Fibroblast of skin of back (primary cell): Measurements from ENCODE around the gene CXCL10.
"Not testable (repeated sequence)": the region's sequence is repeated elsewhere in the genome, so short reads cannot be mapped to it uniquely, and the experiment has no call there.

Experiments used
- DNase-seq: peaks from one replicate; pipeline ENCODE4 v3.0.0-alpha.2; 2013

CXCL10 gene

DNA sequence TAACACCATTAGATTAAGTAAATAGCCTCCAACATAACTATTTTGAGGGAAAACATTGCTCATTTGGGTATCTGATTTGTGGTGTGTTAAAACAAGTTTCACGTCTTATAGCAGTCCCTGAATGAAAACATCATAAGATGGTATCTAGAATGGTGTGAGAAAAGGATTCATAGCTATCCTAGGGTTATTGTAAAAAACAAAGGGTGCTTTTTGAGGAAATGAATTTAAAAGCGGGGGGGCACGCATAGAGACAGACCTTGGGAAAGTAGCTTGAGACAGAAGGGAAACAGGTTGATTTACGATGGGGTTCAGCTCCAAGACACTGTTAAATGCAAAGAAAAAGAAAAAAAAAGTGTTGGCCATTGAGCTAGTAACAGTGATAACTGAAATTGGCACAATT lies 768 bp upstream of the CXCL10 start:
- no peak for DNase-seq

DNA sequence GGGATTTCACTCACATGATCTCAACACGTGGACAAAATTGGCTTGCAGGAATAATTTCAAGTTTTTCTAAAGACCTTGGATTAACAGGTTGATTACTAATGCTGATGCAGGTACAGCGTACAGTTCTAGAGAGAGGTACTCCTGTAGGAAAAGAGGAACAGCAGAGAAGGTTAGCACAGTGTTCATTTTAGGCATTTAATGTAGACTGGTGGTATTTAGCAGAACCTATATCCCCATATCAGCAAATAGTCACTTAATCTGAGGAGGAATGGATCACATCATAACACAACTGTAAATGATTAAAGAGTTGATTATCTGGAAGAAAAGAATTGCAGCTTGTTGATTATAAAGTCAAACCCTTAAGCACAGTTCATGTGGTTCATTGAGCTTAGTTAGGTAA lies 620 bp downstream of the CXCL10 start:
- no peak for DNase-seq

DNA sequence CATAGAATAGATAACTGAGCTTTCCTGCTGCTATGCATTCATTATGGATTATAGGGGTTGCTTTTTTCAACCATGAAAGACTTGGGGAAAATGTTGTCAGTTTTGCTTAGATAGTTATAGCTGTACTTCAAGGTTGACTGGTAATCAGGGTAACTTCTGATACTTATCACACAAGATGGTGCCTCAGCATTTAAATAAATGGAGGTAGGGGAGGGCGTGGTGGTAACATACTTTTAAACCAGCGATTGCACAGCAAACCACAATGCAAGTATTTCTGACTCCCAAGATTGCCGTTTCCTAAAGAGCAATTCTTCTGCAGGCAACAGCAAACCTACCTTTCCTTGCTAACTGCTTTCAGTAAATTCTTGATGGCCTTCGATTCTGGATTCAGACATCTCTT lies 1.3 kb downstream of the CXCL10 start:
- DNase-seq, result no peak

DNA sequence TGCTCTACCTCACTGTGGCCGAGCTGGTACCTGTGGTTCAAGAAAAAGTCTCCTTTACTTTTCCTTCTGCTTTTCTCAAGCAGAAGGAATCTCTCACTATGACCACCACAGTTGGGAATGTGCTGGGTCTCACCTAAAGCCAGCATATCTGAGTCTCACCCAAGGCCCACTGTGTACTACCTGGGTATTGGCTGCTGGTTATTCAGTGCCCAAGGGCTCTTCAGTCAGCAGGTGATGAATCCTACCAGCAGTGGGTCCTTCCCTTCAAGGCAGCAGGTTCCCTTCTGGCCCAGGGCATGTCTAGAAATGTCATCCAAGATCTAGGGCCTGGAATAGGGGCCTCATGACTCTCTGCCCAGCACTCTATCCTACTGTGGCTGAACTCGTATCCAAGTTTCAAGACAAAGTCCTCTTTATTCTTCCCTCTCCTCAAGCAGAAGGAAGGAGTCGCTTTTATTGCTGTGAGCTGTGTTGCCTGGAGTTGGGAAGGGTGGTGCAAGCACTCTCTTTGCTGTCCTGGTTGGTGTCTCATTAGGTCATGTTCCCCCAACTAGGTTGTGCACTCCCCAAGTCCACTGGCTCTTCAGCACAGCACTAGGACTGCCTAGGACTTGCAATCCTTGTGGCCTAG lies 6.1 kb downstream of the CXCL10 start:
- DNase-seq, result no peak

DNA sequence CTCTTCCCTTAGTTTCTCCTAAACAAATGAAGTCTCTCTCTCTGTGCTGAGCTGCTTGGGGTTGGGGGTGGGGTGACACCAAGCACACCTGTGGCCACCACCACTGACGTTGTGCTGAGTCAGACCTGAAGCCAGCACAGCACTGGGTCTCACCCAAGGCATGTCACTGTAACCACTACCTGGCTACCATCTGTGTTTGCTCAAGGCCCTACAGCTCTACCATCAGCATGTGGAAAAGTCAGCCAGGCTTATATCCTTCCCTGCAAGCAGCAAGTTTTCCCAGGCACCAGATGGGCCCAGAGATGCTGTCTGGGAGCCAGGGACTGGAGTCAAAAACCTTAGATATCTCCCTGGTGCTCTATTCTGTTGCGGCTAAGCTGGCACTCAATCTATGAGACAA lies 6.9 kb downstream of the CXCL10 start:
- no peak for DNase-seq

DNA sequence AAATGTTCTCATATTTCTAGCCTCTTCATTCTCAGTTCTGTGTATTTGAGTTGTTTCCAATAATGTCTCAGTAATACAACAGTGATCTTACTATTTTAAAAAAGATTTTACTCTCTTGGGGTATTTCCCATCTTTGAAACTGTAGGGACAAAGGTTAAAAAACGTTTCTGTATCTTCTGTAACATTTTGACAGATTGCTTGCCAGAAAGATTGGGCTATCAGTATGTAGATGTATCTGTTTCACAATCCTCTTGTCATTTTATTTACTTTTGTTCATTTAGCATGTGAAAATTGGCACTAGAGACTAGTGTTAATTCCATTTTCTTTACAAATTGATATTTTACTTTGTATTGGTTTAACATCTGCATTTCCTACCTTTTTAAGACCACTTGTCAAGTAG lies 9.8 kb downstream of the CXCL10 start:
- no peak for DNase-seq

DNA sequence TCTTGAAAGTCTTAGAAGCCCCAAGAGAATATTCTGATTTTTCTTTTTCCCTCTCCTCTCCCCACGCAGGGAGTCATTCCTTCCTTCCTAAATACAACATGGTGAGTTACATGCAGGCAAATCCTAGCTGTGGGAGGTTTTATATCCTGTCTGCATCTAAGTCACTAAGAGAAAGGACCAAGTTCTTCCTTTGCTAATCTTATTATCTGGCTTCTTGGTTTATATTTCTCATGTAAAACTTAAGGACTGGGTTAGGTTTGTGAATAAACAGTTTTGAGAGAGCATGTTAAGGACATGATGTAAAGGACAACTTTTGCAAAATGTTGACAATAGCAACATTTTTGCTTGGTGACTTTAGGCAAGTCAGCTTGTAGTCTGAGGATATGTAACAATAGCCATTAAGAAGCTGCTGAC lies 10.9 kb downstream of the CXCL10 start:
- DNase-seq, result peak; percentile 38

DNA sequence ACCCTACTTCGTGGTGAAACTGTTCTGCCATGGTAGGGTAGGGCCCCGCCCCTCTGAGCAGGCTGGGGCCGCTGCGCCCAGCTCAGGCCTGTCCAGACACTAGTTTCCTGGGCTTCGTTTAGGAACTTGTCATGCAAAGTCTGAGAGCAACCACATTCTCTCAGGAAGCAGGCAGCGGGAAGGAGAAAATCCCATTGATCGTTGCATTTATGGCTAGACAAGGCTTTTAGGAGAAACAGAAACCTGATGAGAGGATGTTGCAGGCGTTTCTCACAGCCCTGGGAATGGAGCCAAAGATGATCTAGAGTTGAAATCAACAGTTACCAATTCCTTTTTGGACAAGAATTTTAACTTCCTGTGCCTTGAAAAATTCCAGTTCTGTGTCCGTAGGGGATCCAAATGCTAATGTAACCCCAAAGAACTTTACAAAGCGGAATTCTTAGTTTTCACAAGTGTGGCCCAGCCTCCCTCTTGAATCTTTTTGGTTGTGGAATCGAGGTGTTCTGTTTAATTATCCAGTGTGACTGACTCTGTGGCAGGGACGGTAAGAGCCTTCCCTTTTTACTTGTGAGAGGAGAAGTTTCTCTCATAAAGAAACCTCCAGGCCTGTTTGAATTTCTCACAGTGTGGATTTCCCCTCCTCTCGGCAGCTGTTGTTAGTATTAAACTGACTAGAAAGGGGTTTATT lies 11.5 kb downstream of the CXCL10 start:
- peak; percentile 73 for DNase-seq

DNA sequence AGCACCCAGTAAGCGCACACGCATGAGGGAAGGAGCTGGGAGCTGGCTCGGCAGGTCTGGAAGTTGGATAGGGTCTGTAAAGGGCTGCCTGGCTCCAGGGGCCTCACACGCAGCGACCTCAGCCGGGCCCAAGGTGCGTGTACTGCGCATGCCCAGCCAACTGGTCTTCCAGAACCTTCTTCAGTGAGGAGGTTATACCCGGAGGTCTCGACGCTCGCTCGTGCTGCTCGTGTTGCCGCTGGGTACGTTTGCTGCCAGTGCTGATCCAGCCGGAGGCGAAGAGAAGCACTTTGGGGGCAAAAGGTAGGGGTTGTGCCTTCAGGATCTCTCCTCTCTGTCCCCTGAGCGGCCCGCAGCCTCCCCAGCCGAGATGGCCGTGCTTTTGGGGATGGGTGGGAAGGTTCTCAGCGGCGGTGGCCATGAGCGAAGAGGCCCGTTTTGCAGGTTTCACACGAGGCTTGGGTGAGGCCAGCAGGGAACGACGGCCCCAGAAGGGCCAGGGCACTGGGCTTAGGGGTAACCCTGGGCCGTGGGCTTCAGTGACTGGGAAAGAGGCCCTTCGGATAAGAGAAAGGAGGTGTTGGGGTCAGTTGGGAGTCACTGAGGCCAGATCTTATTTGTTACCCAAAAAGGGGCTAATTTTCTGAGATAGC lies 12.2 kb downstream of the CXCL10 start:
- no peak for DNase-seq

DNA sequence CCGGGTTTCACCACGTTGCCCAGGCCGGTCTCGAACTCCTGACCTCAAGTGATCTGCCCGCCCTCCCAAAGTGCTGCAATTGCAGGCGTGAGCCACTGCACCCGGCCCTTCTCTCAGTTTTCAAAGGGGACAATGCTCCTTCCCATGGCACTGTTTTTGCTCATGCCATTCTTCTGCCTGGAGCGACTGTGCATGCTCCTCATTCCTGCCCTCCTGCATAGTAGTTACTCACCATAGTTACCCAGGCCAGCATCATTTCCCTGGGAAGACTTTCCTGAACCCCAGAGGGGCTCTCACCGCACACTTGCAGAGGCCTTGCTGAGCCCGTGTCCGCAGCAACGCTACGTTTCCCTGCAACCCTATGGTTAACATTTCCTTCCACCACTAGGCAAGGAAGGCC lies 12.7 kb downstream of the CXCL10 start:
- DNase-seq, result no peak

DNA sequence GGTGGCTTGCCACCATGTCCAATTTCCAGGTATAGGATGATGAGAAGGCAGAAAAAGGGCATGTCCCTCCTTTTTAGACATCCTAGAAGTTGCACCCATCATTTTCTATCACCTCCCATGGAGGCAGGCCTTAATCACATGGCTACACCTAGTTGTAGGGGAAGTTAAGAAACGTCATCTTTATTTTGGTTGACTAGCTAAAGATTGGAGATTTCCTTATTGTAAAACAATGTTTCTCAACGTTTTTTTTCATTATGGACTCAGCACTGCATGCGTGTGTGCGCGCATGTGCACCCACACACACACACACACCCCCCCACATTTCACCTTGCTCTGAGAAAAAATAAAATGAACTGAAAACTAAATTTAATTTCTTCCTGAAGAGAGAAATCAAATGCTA lies 14.0 kb downstream of the CXCL10 start:
- DNase-seq, result no peak

DNA sequence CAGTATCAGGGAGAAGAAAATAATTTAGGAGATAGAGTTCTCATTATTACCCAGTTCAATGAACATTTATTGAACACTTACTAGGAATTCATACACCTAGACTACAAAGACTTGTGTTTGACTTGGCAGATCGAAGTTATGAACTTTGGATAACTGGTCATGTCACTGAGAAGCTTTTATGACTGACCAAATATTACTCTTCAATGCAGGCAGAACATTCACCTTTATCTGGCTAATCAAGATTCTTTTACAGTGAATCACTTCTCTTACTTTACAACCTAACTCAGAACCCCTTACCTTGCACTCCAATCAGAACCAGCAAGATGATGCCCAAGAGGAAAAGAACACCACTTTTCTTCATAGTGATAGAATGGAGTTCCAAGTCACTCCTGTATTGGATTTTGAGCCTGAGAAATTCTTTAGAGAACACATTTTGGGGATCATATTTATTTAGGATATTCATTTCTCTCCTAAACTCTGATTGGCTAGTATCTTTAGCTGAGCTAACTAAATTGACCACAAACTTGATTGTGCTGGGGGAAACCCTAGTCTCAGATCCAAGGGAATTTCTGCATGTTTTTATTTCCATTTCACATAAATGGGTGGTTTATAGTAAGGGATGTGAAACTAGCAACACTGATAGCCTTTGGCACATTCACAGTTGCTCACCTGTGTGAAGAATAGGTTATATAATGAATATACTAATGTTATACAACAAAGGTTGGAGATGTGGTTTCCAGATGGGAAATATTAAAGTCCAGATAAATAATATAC lies 16.0 kb downstream of the CXCL10 start, which contains the start of gene CXCL9:
CXCL9 (minus strand) TSS at position 421 of the 774 bp plus-strand sequence; CDS start at position 361, 60 bp downstream.
- DNase-seq, result no peak

DNA sequence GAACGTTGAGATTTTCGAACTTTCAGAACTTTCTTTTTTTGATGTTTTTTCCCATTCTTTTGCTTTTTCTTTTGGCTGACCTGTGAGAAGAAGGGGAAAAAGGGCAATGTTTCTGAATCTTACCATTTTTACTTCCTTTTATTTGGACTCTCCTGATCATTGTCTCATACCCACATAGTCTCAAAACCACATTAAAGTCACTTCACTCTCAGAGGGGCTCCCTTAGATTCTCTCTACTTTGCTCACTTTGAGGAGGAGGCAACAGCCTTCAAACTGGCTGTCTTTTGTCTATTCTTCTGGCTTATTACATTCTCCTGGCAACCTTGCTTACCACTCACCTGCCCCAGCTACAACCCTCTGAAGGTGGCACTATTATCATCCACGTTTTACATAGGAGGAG lies 19.7 kb downstream of the CXCL10 start:
- no peak for DNase-seq

DNA sequence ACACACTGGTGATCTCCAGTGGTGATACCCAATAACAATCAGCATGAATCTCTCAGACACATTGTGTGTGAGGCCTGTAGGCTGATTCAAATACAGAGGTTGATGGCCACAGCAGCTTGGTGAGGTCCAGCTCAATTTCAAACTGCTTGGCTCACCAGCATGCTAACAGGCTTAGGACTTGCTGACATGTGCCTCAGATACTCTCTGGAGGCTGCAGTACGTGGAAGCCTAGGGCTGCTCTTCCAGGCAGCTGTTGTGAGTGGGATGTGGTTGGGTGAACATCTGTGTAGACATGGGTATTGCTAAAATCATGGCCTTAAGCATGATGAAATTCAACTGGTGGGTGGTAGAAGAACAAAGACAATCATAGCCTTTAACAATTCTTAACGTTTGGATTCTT lies 20.3 kb downstream of the CXCL10 start:
- no peak for DNase-seq

DNA sequence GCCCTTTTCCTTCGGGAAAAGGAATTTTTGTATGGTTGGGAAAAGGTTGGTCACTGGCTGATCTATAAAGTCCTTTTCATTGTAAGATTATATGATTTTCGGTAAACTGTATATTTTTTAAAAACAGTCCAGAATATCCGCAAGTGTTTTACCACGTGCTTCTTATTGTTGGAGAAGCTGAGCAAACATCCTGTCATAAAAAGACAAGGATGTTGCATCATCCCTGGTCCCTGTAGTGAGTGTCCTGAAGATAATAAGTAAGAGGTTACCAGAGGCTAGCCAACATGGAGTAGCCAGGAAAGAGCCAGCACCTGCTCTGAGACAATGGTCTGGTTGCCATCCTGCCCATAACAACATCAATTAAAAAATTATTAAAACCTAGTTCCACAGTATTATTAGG lies 21.1 kb downstream of the CXCL10 start:
- peak; percentile 12 for DNase-seq

DNA sequence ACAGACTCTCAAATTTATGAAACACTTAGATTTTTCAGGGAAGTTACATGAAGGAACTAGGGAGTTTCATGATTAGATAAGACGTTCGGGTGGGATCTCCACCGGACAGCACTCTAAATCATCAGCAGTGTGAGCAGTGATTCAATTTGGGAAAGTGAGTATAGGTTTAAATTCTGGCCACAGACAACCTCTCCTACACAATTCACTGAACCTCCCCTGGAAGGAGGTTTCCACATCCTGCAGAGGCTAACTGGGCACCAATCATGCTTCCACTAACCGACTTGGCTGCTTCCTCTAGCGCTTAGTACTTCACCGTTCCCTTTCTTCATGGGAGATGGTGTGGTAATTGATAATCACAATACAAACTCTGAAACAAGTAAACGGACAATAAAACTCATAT lies 21.6 kb downstream of the CXCL10 start:
- DNase-seq, result no peak

DNA sequence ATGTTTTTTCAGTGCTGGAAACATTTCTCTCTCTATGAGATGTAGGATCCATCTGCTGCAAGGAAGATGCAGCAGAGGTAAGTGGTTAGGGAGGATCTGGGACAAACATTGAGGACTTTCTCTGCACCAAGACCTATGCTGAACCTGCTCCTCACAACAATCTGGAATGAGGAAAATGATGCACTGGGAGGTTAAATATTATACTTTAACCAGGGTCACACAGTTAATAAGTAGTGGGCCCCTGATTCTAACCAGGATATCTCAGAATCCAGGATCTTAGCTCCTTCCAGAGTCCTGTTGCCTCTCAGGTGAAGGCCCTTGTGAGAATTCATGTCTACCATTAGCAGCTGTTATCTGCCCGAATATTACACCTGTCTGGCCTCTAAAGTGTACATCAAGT lies 23.0 kb downstream of the CXCL10 start:
- no peak for DNase-seq

DNA sequence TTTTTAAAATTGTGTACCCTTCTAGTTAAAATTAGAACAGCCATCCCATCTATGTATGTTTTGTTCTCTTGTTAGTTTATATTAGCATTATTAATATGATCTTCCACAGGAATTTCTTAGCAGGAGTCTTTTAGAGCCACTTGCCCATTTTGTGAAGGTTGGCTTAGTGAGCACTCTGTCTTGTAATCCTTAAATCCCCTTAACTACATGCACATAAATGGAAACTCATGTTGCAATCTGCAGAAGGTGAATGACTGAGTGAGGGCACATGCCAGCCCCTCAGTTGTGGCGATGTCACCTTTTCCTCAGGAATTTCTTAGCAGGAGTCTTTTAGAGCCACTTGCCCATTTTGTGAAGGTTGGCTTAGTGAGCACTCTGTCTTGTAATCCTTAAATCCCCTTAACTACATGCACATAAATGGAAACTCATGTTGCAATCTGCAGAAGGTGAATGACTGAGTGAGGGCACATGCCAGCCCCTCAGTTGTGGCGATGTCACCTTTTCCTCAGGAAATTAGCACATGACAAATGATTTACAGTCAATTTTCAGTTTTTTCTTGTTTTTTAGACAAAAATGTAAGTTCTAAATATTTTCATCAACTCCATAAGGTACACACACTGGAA lies 24.7 kb downstream of the CXCL10 start:
- not testable (repeated sequence) for DNase-seq

DNA sequence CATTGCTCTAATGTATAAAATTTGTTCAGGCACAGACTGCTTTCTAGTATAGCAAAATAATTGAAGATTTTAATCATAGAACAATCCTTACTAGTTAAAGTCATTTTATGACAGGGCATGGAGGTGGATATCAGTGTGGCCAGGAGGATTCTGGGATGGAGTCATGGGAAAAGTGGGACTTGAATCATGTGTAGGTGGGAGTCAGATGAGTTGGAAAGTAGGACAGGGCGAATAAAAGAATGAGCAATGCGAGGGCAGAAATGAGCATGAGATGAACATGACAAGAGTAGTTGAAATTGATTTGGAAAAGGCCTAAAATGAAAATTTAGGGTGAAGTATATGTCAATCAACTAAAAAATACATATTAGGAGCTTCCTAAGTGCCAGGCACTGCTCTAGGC lies 25.4 kb downstream of the CXCL10 start:
- no peak for DNase-seq

DNA sequence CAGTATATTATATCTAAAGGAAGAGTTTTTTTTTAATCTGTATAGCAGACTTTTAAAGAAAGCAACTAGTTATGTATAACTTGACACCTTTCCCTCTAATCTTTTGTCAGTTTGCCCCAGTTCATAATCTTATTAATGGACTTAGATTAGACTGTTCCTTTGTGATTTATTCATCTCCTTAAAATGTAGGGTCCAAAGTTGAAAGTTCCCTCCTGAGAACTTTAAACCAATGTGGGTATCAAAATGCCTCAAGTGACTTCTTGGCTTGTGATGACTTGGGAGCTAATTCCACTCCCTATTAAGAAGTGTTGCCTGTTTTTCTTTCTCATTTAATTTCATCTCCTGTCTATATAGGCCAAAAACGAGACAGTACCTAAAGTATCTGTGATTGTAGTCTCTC lies 26.2 kb downstream of the CXCL10 start:
- no peak for DNase-seq

DNA sequence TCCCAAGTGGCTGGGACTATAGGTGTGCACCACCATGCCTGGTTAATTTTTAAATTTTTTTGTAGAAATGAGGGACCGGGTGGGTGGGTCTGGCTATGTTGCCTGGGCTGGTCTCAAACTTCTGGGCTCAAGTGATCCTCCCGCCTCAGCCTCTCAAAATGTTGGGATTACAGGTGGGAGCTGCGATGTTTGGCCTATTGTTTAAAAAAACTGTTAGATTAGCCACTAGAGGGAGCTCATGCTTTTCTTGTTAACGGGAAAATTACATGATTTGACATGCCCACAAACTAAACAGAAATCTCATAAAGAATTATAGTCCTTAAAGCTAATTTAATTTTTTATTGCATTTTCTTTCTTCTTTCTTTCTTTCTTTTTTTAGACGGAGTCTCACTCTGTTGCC lies 27.6 kb downstream of the CXCL10 start:
- peak; percentile 51 for DNase-seq

DNA sequence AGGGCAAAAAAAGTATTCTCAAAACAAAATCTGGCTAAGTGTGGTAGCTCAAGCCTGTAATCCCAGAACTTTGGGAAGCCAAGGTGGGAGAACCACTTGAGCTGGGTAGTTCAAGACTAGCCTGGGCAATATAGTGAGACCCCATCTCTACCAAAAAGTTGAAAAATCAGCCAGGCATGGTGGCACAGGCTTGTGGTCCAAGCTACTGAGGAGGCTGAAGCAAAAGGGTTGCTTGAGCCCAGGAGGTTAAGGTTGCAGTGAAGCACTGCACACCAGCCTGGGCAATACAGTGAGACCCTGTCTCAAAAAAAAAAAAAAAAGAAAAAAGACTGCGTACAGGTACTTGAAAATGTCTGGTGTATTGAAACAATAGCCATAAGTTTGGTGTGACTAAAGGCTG lies 30.8 kb downstream of the CXCL10 start:
- DNase-seq, result no peak
